LoVo (cell line): ENCODE data around the gene TMEM163.

Experiments
- DNase-seq: peaks from one replicate; pipeline ENCODE4 v3.0.0-alpha.2; 2016; ENCODE audit warnings: low spot score

The TMEM163 gene

GRCh38 chr2:134435936-134436335, 282.9 kb downstream of the TMEM163 start:
- DNase-seq: no peak

DNA sequence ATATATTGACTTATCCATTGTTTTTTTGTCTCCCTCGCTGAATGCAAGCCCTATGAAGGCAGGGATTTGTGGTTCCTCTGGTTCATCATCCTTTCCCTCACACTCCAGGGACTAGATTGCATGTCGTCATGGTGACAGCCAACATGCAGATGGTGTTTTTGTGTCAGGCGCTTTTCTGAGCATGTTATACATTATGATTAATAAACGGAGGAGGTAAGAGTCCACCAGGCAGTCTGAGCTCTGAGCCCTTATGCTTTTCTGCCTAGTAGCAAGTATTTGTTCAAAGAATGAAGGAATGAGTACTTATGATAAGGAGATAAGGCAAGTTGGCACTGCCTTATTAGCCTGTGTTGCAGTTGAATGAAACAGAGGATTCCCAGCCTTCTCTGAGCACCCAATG, 283.3 kb downstream of the TMEM163 start:
- no peak for DNase-seq

DNA sequence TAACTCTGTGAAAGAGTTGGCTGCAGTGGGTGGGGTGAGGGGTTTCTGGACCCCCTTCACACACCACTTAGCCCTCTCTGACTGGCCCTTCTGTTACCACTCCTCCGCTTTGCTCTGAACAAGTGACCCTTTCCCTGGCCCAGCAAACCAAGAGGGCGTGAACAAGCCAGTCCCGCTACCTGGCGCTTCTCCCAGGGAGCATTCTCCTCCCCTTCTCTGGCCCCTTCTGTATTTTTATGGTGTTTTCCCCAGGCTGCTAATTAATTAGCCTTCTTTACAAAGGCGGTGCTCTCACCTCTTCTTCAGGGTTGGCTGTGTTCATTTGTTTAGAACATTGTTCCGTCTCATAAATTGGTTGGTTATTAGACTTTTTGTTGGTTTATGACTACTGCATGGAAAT, 284.8 kb downstream of the TMEM163 start:
- DNase-seq: no peak

DNA sequence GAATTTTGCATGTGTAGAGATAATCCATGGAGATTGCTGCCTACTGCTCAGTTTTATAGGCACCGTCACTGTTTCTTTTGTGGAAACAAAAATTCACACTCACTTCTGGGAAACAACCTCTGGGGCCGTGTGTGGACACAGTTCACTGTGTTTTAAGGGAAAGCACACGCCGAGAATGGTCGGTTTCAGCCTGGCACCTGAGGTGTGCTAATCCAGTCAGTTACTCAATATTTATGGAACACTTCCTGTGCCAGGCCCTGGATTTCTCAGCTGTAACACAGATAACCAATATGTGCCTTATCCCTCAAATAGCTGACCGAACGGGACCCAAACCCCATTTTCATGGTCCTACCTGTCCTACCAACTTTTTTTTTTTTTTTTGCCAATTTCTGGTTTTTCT, 285.3 kb downstream of the TMEM163 start:
- DNase-seq: no peak

GRCh38 chr2:134432435-134432883, 286.3 kb downstream of the TMEM163 start:
- no peak for DNase-seq

GRCh38 chr2:134431838-134432434, 286.9 kb downstream of the TMEM163 start:
- no peak for DNase-seq

GRCh38 chr2:134429886-134430285, 288.9 kb downstream of the TMEM163 start:
- DNase-seq: no peak

- DNase-seq: no peak
Observed at GRCh38 chr2:134426721-134427120, 292.1 kb downstream of the TMEM163 start.

GRCh38 chr2:134425724-134426496, 292.9 kb downstream of the TMEM163 start:
- no peak for DNase-seq

DNA sequence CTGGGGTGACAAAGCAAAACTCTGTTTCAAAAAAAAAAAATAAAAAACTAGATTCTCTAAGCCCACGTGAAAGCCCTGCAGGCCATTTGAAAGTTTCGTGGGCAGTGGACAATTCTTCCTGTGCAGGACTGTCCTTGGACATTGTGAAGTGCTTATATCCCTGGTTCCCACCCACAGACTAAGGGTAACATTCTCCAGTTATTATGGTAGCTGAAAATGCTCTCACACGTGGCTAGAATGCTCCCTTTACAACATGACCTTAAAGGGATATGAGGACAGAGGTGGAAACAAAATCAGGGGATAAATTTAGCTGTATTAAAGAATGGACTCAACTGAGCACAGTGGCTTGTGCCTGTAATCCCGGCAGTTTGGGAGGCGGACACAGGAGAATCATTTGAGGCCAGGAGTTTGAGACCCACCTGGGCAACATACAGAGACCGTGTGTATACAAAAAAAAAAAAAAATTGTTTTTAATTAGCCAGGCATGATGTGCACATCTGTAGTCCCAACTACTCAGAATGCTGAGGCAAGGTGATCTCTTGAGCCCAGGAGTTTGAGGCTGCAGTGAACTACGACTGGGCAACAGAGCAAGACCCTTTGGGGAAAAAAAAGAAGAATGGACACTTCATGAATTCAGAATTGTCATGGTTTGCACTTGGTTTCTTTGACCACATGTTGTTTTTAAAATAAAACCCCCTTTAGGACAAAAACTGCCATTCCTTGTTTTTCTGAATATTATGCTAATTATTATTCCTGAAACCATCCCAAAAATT, 297.1 kb downstream of the TMEM163 start:
- DNase-seq: no peak

DNA sequence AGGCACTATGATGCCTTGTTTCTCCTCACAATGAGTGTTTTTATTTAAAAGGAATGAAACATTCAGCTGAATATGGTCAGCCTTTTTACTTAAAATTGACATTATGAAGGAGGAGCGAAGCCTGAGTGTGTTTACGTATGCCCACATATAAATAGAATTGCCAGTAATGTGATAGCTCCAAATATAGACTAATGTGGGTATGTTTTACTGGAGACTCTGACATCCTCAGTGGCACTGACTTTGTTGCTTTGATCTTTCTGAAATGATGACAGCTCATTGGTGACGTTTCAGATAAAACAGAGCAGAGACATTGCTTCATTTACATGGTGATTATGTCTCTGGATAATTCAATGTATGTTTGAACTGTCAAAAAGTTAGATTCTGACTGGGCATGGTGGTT, 297.9 kb downstream of the TMEM163 start:
- no peak for DNase-seq

GRCh38 chr2:134420259-134420658, 298.5 kb downstream of the TMEM163 start:
- no peak for DNase-seq

GRCh38 chr2:134417968-134418582, 300.7 kb downstream of the TMEM163 start:
- no peak for DNase-seq

GRCh38 chr2:134416637-134417036, 302.2 kb downstream of the TMEM163 start:
- peak; percentile 53 for DNase-seq

DNA sequence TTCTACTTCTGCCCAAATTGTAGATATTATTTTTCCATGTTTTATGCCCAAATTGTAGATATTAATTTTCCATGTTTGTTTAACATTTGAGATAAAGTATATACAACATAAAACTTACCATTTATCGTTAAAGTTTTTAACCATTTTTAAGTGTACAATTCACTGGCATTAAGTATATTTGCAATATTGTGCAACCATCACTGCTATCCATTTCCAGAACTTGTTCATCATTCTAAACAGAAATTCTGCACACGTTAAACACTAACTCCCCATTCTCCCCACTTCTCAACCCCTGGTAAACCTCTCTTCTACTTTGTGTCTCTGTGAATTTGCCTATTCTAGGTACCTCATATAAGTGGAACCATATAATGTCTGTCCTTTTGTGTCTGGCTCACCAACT, 302.8 kb downstream of the TMEM163 start:
- no peak for DNase-seq

- no peak for DNase-seq
Observed at GRCh38 chr2:134413912-134414311, 304.9 kb downstream of the TMEM163 start.

DNA sequence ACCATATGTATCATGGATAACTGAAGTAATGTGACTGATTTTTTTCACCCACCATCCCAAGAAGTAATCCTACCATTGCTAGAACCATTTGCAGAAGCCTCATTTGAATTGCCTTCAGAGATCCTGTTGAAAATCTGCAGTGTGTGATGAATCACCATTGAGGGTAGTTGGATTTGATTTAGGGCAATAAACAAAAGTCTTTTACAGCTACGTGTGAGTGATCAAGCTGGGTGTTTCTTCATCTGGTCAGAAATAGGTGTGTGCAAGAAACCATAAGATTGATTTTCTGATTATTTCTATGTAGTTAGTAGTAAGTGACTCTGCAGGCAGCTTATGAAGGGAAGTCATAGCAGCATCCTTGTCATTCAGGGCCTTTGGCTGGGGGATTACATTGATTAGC, 305.4 kb downstream of the TMEM163 start:
- peak; percentile 50 for DNase-seq

DNA sequence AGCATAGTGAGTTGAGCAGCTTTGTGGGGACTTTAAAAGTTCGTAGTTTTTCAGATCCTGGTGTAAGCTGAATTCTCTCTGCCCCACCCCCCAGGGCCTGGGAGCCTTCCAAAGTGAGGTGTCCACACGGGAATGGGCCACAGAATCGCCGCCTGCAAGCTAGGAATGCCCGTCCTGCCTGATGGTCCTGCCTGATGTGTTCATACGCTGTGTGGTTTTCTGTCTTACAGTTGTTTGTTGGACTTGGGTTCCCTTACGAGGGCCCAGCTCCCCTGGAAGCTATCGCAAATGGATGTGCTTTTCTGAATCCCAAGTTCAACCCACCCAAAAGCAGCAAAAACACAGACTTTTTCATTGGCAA, 306.2 kb downstream of the TMEM163 start:
- no peak for DNase-seq

GRCh38 chr2:134411828-134412638, 306.8 kb downstream of the TMEM163 start:
- peak; percentile 77 for DNase-seq

- no peak for DNase-seq
Observed at GRCh38 chr2:134411279-134411827, 307.4 kb downstream of the TMEM163 start.

DNA sequence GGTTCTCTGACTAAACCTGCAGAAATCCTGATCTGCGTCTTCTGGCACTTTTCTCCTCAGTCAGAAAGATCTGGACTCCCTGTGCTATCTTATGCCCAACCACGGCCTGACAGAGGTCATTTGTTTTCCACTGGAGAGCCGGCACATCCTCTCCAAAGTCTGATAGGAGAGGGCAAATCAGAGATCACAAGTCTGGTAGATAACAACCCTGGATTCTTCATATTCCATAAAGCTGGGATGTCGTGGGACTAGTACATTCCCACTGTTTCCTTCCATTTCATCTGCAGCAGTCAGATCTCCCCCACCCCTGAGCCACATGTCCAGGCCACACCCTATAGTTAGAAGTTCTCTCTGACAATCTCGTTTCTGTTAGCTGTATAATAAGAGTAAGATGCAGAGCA, 308.0 kb downstream of the TMEM163 start:
- no peak for DNase-seq
